ENCODE data around the gene NPHP3.
"Not testable (repeated sequence)": the region's sequence is repeated elsewhere in the genome, so short reads cannot be mapped to it uniquely, and the experiment has no call there.

The NPHP3 gene, protein sequence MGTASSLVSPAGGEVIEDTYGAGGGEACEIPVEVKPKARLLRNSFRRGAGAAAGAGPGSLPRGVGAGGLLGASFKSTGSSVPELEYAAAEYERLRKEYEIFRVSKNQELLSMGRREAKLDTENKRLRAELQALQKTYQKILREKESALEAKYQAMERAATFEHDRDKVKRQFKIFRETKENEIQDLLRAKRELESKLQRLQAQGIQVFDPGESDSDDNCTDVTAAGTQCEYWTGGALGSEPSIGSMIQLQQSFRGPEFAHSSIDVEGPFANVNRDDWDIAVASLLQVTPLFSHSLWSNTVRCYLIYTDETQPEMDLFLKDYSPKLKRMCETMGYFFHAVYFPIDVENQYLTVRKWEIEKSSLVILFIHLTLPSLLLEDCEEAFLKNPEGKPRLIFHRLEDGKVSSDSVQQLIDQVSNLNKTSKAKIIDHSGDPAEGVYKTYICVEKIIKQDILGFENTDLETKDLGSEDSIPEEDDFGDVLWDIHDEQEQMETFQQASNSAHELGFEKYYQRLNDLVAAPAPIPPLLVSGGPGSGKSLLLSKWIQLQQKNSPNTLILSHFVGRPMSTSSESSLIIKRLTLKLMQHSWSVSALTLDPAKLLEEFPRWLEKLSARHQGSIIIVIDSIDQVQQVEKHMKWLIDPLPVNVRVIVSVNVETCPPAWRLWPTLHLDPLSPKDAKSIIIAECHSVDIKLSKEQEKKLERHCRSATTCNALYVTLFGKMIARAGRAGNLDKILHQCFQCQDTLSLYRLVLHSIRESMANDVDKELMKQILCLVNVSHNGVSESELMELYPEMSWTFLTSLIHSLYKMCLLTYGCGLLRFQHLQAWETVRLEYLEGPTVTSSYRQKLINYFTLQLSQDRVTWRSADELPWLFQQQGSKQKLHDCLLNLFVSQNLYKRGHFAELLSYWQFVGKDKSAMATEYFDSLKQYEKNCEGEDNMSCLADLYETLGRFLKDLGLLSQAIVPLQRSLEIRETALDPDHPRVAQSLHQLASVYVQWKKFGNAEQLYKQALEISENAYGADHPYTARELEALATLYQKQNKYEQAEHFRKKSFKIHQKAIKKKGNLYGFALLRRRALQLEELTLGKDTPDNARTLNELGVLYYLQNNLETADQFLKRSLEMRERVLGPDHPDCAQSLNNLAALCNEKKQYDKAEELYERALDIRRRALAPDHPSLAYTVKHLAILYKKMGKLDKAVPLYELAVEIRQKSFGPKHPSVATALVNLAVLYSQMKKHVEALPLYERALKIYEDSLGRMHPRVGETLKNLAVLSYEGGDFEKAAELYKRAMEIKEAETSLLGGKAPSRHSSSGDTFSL (N-terminal part only)

DNA sequence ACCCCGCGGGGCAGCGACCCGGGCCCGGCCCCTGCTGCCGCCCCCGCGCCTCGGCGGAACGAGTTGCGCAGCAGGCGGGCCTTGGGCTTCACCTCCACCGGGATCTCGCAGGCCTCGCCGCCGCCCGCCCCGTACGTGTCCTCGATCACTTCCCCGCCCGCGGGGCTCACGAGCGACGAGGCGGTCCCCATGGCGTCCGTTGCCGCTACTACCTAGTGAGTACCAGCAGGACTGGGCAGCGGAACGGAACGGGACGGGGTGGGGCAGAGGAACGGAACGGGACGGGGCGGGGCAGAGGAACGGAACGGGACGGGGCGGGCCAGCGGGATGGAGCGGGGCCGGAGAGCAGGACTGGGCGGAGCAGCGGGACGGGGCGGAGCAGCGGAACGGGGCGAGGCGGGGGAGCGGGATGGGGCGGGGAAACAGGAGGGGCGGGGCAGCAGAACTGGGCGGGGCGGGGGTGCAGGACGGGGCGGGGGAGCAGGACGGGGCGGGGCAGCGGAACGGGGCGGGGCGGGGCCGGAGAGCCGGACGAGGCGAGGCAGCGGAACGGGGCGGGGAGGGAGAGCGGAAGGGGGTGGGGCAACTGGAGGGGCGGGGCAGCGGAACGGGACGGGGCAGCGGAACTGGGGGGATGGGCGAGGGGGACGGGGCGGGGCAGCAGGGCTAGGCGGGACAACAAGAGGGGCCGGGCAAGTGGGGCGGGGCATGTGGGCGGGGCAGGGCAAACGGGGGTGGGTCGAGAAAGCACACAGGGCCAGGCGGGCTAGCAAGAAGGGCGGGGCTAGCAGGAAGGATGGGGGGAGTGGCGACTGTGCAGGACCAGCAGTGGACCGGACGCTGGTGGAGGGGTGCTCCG, at the start of gene NPHP3:
TSS of gene NPHP3 (minus strand) at position 245 of the 859 bp plus-strand sequence. CDS start at position 191, 54 bp downstream.
- peaks cover 24 to 40% (median 27%) of the 10 kb centered on the region in 10 experiments for H3K4me1 ChIP-seq
- H3K4me2 ChIP-seq: peak within 1 kb of the TSS; percentile 91 to 98 (median 95)
- peak within 1 kb of the TSS; percentile 79 to 95 (median 87) for H3K27ac ChIP-seq
- H3K4me3 ChIP-seq: peak within 1 kb of the TSS; percentile 79 to 94 (median 90)
- peaks cover 7 to 20% (median 19%) of the 10 kb centered on the region in 11 experiments; a peak in 19 of 22 replicates for H3K36me3 ChIP-seq
- H4K20me1 ChIP-seq: peaks cover 0 to 14% (median 0%) of the 10 kb centered on the region in 11 experiments; a peak in 4 of 22 replicates
- H3K27me3 ChIP-seq: no peaks in the 10 kb centered on the region
- no peaks in the 10 kb centered on the region for H3K9me3 ChIP-seq (replicated peaks in 1 of 11)
- H3K9ac ChIP-seq: peak within 1 kb of the TSS; percentile 91 to 98 (median 92)
- TF ChIP-seq Cebpa-rat (IDR thresholded peaks at IDR 0.05): no peak

DNA sequence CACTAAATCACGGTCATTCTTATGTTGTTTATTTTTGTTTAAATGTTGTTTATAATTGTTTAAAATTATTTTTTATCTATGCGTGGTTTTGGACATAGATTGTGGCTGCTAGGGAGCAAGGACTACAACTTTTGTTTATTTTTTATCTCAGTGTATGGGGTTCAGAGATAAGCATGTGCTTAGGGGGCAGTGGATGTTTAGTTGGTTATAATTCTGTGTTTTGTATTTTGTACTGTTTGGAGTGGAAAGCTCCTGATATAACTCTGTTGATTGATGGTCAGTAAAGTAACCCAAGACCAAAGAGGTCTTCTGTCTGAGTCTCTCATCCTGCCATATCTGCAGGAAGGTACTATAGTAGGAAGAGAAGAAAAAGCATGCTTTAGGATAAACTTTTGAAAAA, 36.5 kb upstream of the NPHP3 start:
- Histone ChIP-seq H3K4me2 (no peak overlapping the region), H3K36me3 (no peaks in the 10 kb centered on the region), H3K27me3 (no peaks in the 10 kb centered on the region), H3K27ac (no peak overlapping the region), H3K4me3 (no peak overlapping the region), H4K20me1 (no peaks in the 10 kb centered on the region), H3K4me1 (no peaks in the 10 kb centered on the region), H3K9me3 (replicated peaks in 1 of 11) (no peaks in the 10 kb centered on the region), H3K9ac (no peak overlapping the region)
- TF ChIP-seq Cebpa-rat (IDR thresholded peaks at IDR 0.05): no peak

DNA sequence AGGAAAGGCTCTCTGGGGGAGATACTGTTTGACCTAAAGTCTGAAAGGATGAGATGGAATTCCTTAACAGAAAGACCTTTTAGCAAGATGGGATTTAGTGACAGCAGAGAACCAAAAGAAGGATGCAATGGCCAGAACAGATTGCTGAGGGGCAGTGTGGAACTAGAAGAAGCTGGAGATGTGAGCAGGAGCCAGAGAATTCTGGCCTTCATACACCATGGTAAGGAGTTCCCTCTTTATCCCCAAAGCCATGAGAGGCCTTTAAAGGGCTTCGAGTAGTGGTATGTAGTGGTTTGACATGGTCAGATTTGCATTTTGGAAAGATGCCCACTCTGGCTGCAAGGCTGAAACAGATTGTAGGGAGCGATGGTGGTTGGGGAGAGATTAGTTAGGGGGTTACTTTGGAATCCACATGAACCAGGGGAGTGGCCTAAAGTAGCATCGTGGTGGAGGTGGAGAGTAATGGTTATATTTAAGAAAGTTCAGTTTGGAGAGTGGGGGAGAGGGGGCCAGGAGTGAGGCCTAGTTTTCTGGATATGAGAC, 34.0 kb upstream of the NPHP3 start:
- Histone ChIP-seq H3K9ac (no peak overlapping the region), H3K4me1 (no peaks in the 10 kb centered on the region), H3K36me3 (no peaks in the 10 kb centered on the region), H3K27me3 (no peaks in the 10 kb centered on the region), H3K4me3 (no peak overlapping the region), H4K20me1 (no peaks in the 10 kb centered on the region), H3K27ac (no peak overlapping the region), H3K4me2 (no peak overlapping the region), H3K9me3 (replicated peaks in 1 of 11) (no peaks in the 10 kb centered on the region)
- TF ChIP-seq Cebpa-rat (IDR thresholded peaks at IDR 0.05): no peak

DNA sequence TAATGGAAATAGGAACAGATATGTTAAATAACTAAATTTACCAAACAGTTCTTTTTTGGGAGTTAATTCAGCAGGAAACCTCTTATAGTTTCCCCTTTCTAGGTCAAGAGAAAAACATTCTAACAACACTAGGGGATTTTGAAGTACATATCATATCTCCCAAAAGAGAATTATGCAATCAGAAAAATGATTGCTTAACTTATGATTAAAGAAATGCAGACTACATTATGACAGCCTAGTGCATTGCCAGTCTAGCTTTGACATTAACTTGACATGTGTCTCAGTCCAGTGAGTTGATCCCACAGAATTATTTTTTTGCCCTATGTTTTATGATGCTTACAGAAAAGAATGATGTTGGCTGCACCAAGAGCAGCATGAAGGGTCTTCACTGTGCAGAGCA, 31.7 kb upstream of the NPHP3 start:
- Histone ChIP-seq H3K4me2 (no peak overlapping the region), H3K27me3 (no peaks in the 10 kb centered on the region), H3K4me3 (no peak overlapping the region), H3K27ac (no peak overlapping the region), H4K20me1 (no peaks in the 10 kb centered on the region), H3K9me3 (replicated peaks in 1 of 11) (no peaks in the 10 kb centered on the region), H3K9ac (no peak overlapping the region), H3K36me3 (no peaks in the 10 kb centered on the region), H3K4me1 (no peaks in the 10 kb centered on the region)
- TF ChIP-seq Cebpa-rat (IDR thresholded peaks at IDR 0.05): no peak

DNA sequence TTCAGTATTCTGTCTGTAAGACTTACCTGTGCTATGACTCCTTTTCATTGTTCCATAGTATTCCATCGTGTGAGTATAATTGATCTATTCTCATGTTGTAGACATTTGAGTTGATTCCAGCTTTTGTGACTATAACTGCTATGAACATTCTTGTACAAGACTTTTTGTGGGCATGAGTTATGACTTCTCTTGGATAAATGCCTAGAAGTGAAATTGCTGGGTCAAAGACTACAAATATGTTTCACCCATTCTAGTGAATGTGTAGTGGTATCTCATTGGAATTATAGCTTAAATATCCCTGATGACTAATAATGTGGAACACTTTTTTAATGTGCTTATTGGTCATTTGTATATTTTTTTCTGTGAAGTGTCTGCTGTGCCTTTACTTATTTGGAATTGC, 27.6 kb upstream of the NPHP3 start:
- Histone ChIP-seq H3K27me3 (no peaks in the 10 kb centered on the region), H3K4me3 (no peak overlapping the region)

DNA sequence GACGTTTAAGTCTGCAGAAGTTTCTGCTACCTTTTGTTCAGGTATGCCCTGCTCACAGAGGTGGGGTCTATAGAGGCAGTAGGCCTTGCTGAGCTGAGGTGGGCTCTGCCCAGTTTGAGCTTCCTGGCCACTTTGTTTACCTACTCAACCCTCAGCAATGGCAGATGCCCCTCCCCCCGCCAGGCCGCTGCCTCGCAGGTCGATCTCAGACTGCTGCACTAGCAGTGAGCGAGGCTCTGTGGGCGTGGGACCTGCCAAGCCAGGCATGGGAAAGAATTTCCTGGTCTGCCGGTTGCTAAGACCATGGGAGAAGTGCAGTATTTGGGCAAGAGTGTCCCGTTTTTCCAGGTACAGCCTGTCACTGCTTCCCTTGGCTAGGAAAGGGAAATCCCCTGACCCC, 24.5 kb upstream of the NPHP3 start:
- not testable (repeated sequence) for H3K4me3 ChIP-seq; H4K20me1 ChIP-seq; H3K9ac ChIP-seq; H3K4me2 ChIP-seq; H3K36me3 ChIP-seq; H3K27me3 ChIP-seq; H3K27ac ChIP-seq; H3K4me1 ChIP-seq; H3K9me3 ChIP-seq (replicated peaks in 1 of 11)

More for the DNA sequence above, 27.6 kb upstream of the NPHP3 start:
- Histone ChIP-seq H3K9me3 (replicated peaks in 1 of 11) (no peaks in the 10 kb centered on the region), H3K4me1 (no peaks in the 10 kb centered on the region), H3K27ac (no peak overlapping the region), H3K4me2 (no peak overlapping the region), H4K20me1 (no peaks in the 10 kb centered on the region), H3K36me3 (no peaks in the 10 kb centered on the region), H3K9ac (no peak overlapping the region)
- TF ChIP-seq Cebpa-rat (IDR thresholded peaks at IDR 0.05): no peak

DNA sequence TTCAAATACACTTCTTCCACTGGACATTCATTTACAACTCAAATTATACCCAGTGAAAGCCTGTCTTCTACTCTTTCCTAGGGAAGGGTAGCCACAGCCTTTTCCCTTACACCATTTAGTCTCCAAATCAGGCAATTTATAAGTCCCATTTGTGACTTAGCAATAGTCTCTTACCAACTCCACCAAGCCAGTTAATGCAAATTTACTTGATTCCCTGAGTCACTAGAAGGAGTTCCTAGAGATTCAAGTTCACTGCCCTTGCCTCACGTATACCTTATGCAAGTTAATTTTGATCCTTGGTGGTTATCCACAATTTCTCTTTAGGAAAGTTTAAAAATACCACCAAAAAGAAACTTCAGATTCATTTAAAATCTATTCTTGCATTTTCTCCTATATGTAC, 16.1 kb upstream of the NPHP3 start:
- no peak overlapping the region for H3K27ac ChIP-seq
- H3K36me3 ChIP-seq: no peaks in the 10 kb centered on the region
- no peak overlapping the region for H3K9ac ChIP-seq
- H3K27me3 ChIP-seq: no peaks in the 10 kb centered on the region
- H3K4me1 ChIP-seq: no peaks in the 10 kb centered on the region
- no peak for TF ChIP-seq Cebpa-rat (IDR thresholded peaks at IDR 0.05)
- H3K9me3 ChIP-seq (replicated peaks in 1 of 11): no peaks in the 10 kb centered on the region
- H3K4me3 ChIP-seq: no peak overlapping the region
- no peak overlapping the region for H3K4me2 ChIP-seq
- H4K20me1 ChIP-seq: no peaks in the 10 kb centered on the region

DNA sequence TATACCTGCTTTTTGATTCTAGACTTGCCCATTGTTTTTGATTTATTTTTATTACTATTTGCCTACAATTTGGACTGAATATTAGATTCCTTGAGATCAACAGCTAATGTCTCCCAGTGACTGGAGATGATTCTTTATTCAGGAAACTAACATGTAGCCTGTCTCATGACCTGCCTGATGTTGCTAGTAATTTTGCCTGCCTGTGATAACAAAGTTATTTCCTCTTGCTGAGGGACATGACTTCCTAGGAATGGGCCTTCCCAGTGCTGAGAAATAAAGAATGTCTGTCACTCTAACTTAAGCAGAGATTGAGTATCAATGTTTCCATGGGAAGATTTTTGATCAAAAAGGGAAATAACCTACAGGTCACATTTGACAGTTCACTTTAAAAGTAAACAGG, 13.4 kb upstream of the NPHP3 start:
- no peaks in the 10 kb centered on the region for H3K36me3 ChIP-seq
- no peaks in the 10 kb centered on the region for H3K27me3 ChIP-seq
- H3K9me3 ChIP-seq (replicated peaks in 1 of 11): no peaks in the 10 kb centered on the region
- H3K4me3 ChIP-seq: no peak overlapping the region
- no peak overlapping the region for H3K4me2 ChIP-seq
- H3K9ac ChIP-seq: no peak overlapping the region
- no peak overlapping the region for H3K27ac ChIP-seq
- no peak for TF ChIP-seq Cebpa-rat (IDR thresholded peaks at IDR 0.05)
- H4K20me1 ChIP-seq: no peaks in the 10 kb centered on the region
- no peaks in the 10 kb centered on the region for H3K4me1 ChIP-seq
